Small intestine (tissue), 7 donors: Measurements from ENCODE around the gene SLC37A3. TPM values are rescaled to one million over a fixed set of nuclear protein-coding genes. Genes with fewer than 3 reads are reported as not detected.
A peak's percentile ranks its signal among the peaks of the same experiment; 100 is the strongest.
"Not testable (repeated sequence)": the region's sequence is repeated elsewhere in the genome, so short reads cannot be mapped to it uniquely, and the experiment has no call there.

Experiments
- DNase-seq, 2 donors: peaks; one replicate each; pipeline versions ENCODE4 v3.0.0 to v3.0.0-alpha.2; 2013
- FAIRE-seq: peaks from 2 replicates; lab custom pipeline; 2012; peaks lifted over from hg19 to GRCh38; lab: Jason Lieb, UNC
- H3K27ac ChIP-seq, 3 donors: one replicate each; pipeline ENCODE4 v1.5.1; 2013; ENCODE audit warnings: low read length in 2 of 3, mild to moderate bottlenecking in 2 of 3, control low read depth in 1 of 3, inconsistent platforms in 1 of 3, low read depth in 1 of 3, moderate library complexity in 1 of 3
- H3K27me3 ChIP-seq, 3 donors: one replicate each; pipeline ENCODE4 v1.6.1; 2013; ENCODE audit warnings: low read length in 3 of 3, inconsistent platforms in 1 of 3; ENCODE audit not compliant: control insufficient read depth in 3 of 3, insufficient read depth in 3 of 3
- H3K36me3 ChIP-seq, 3 donors: one replicate each; pipeline ENCODE4 v1.6.1; 2013; ENCODE audit warnings: low read length in 3 of 3, inconsistent platforms in 1 of 3, low read depth in 1 of 3, mild to moderate bottlenecking in 1 of 3, moderate library complexity in 1 of 3; ENCODE audit not compliant: control insufficient read depth in 3 of 3, insufficient read depth in 2 of 3
- H3K4me1 ChIP-seq, 3 donors: one replicate each; pipeline ENCODE4 v1.6.1; 2013; ENCODE audit warnings: low read length in 2 of 3, inconsistent platforms in 1 of 3, low read depth in 1 of 3, mild to moderate bottlenecking in 1 of 3, moderate library complexity in 1 of 3; ENCODE audit not compliant: control insufficient read depth in 3 of 3, insufficient read depth in 2 of 3
- H3K4me3 ChIP-seq, 3 donors: one replicate each; pipeline ENCODE4 v1.5.1; 2013; ENCODE audit warnings: low read length in 3 of 3, control low read depth in 1 of 3, inconsistent platforms in 1 of 3, low read depth in 1 of 3, mild to moderate bottlenecking in 1 of 3, moderate library complexity in 1 of 3
- H3K9me3 ChIP-seq, 2 donors: one replicate each; pipeline ENCODE4 v1.6.1; 2013; ENCODE audit warnings: low read depth in 1 of 2, low read length in 1 of 2; ENCODE audit not compliant: control insufficient read depth in 2 of 2, insufficient read depth in 1 of 2
- WGBS, 3 donors: extraction: QIAGEN DNeasy Blood & Tissue Kit; methylation state at CpG; one replicate each; pipeline ENCODE4 v1.1.7; 2013; 5-methylcytosine and 5-hydroxymethylcytosine counted together
- polyA plus RNA-seq, 4 donors: library from polyadenylated mRNA; stranded (reverse) in 3 of 4; unstranded in 1 of 4; fragments of 200-250 nt in 3 of 4; fragments of 120-200 nt in 1 of 4; gene quantifications; one replicate each; pipeline versions ENCODE4 v1.2.1 to v1.2.3, GENCODE V29; 2013
- donor health status: healthy with polysubstance abuse.
- donor health status: control.
- donor health status: control.
- donor health status: Bipolar disorder and iron deficiency.
- donor health status: healthy.

Gene SLC37A3
- polyA plus RNA-seq, 4 donors = 14.1 to 31.9 (median 17.8) TPM

GRCh38 chr7:140348161-140348849 lies 50.0 kb downstream of the SLC37A3 start:
- no peak overlapping the region for H3K27ac ChIP-seq
- H3K36me3 ChIP-seq = peaks cover 0 to 35% (median 14%) of the 10 kb centered on the region in 3 donors
- WGBS, 3 donors = 91 to 92% (median 92%) methylated on average over 13 of the region's 13 CpGs

GRCh38 chr7:140347218-140347617 lies 51.1 kb downstream of the SLC37A3 start:
- Histone ChIP-seq H3K9me3 (no peaks in the 10 kb centered on the region), H3K27ac (no peak overlapping the region), H3K4me1 (no peaks in the 10 kb centered on the region), H3K27me3 (no peaks in the 10 kb centered on the region), H3K4me3 (no peak overlapping the region), H3K36me3 (peaks cover 0 to 42% (median 11%) of the 10 kb centered on the region in 3 donors)
- DNase-seq (no peak), FAIRE-seq (no peak)
- 84 to 90% (median 90%) methylated on average over 5 of the region's 5 CpGs for WGBS, 3 donors

More at GRCh38 chr7:140348161-140348849, 50.0 kb downstream of the SLC37A3 start:
- H3K27me3 ChIP-seq = no peaks in the 10 kb centered on the region
- H3K9me3 ChIP-seq = no peaks in the 10 kb centered on the region
- FAIRE-seq (no peak), DNase-seq (no peak)
- no peak overlapping the region for H3K4me3 ChIP-seq
- no peaks in the 10 kb centered on the region for H3K4me1 ChIP-seq

- no peaks in the 10 kb centered on the region for H3K4me1 ChIP-seq
- DNase-seq = no peak
- 65 to 82% (median 81%) methylated on average over 3 of the region's 3 CpGs for WGBS, 3 donors
- no peak overlapping the region for H3K27ac ChIP-seq
- peaks cover 0 to 41% (median 15%) of the 10 kb centered on the region in 3 donors for H3K36me3 ChIP-seq
- no peaks in the 10 kb centered on the region for H3K27me3 ChIP-seq
- no peak overlapping the region for H3K4me3 ChIP-seq
- no peaks in the 10 kb centered on the region for H3K9me3 ChIP-seq
- FAIRE-seq = no peak
These were observed 52.9 kb downstream of the SLC37A3 start for GRCh38 chr7:140345426-140345825.

GRCh38 chr7:140342727-140343514 lies 55.4 kb downstream of the SLC37A3 start:
- Histone ChIP-seq H3K4me1 (no peaks in the 10 kb centered on the region), H3K36me3 (peaks cover 0 to 36% (median 11%) of the 10 kb centered on the region in 3 donors), H3K27ac (no peak overlapping the region), H3K27me3 (no peaks in the 10 kb centered on the region), H3K9me3 (no peaks in the 10 kb centered on the region), H3K4me3 (no peak overlapping the region)
- FAIRE-seq (no peak), DNase-seq (peak; percentile 40 to 52)
- WGBS, 3 donors = 71 to 77% (median 74%) methylated on average over 13 of the region's 13 CpGs

GRCh38 chr7:140338959-140339358 lies 59.4 kb downstream of the SLC37A3 start:
- H3K9me3 ChIP-seq, H3K27me3 ChIP-seq, DNase-seq, H3K27ac ChIP-seq, H3K4me3 ChIP-seq, H3K4me1 ChIP-seq, FAIRE-seq: not testable (repeated sequence)
- WGBS, 3 donors = 93 to 100% (median 95%) methylated on average over 1 of the region's 1 CpG
- H3K36me3 ChIP-seq = peaks cover 5 to 36% (median 11%) of the 10 kb centered on the region in 3 donors

GRCh38 chr7:140334341-140335057 lies 63.8 kb downstream of the SLC37A3 start:
- Histone ChIP-seq H3K4me1 (no peaks in the 10 kb centered on the region), H3K36me3 (peaks cover 5 to 32% (median 7%) of the 10 kb centered on the region in 3 donors), H3K4me3 (no peak overlapping the region), H3K9me3 (no peaks in the 10 kb centered on the region), H3K27me3 (no peaks in the 10 kb centered on the region), H3K27ac (no peak overlapping the region)
- FAIRE-seq (no peak), DNase-seq (no peak)
- 82 to 86% (median 83%) methylated on average over 8 of the region's 8 CpGs for WGBS, 3 donors

GRCh38 chr7:140333686-140334085 lies 64.6 kb downstream of the SLC37A3 start:
- Histone ChIP-seq H3K9me3 (no peaks in the 10 kb centered on the region), H3K4me3 (no peak overlapping the region), H3K27ac (no peak overlapping the region), H3K27me3 (no peaks in the 10 kb centered on the region), H3K36me3 (peaks cover 5 to 29% (median 7%) of the 10 kb centered on the region in 3 donors), H3K4me1 (no peaks in the 10 kb centered on the region)
- 95 to 100% (median 97%) methylated on average over 5 of the region's 5 CpGs for WGBS, 3 donors
- DNase-seq = no peak
- FAIRE-seq = no peak

GRCh38 chr7:140333223-140333622 lies 65.1 kb downstream of the SLC37A3 start:
- Histone ChIP-seq H3K9me3 (no peaks in the 10 kb centered on the region), H3K4me3 (no peak overlapping the region), H3K4me1 (no peaks in the 10 kb centered on the region), H3K27ac (no peak overlapping the region), H3K27me3 (no peaks in the 10 kb centered on the region), H3K36me3 (peaks cover 5 to 28% (median 7%) of the 10 kb centered on the region in 3 donors)
- DNase-seq (no peak), FAIRE-seq (no peak)
- WGBS, 3 donors = 68 to 75% (median 74%) methylated on average over 10 of the region's 10 CpGs
